Pancreas (tissue), 10 donors: ENCODE data around the gene AKAP10. TPM values are rescaled to one million over a fixed set of nuclear protein-coding genes. Genes with fewer than 3 reads are reported as not detected.

Experiments used
- ATAC-seq, 4 donors: fragments of 200-7000 bp; cut with Tn5 transposase; one replicate each; pipeline versions ENCODE4 v1.8.0 to v1.9.1; 2020; ENCODE audit warnings: mild to moderate bottlenecking in 4 of 4, moderate library complexity in 4 of 4
- DNase-seq, 6 donors: peaks; one replicate each; pipeline ENCODE4 v3.0.0-alpha.2; 2020
- FAIRE-seq: peaks from 2 replicates; lab custom pipeline; 2012; peaks lifted over from hg19 to GRCh38; lab: Jason Lieb, UNC
- H3K27ac ChIP-seq, 4 donors: fragments of 200-600 bp; sonication (generic); 1 replicate in 3 of 4; 2 replicates in 1 of 4; pipeline versions ENCODE4 v1.5.0 to v1.8.0; 2020
- H3K27me3 ChIP-seq, 4 donors: fragments of 200-600 bp; one replicate each; pipeline ENCODE4 v1.8.0; 2021
- H3K36me3 ChIP-seq, 3 donors: fragments of 200-600 bp; sonication (generic) in 1 of 3; one replicate each; pipeline versions ENCODE4 v1.5.0 to v1.8.0; 2020 to 2021
- H3K4me1 ChIP-seq, 3 donors: fragments of 200-600 bp; one replicate each; pipeline ENCODE4 v1.8.0; 2021
- H3K4me3 ChIP-seq, 4 donors: fragments of 200-600 bp; sonication (generic) in 2 of 4; one replicate each; pipeline versions ENCODE4 v1.5.0 to v1.8.0; 2020 to 2021
- H3K9me3 ChIP-seq, 4 donors: fragments of 200-600 bp; one replicate each; pipeline ENCODE4 v1.8.0; 2021
- WGBS, 2 donors: extraction: QIAGEN DNeasy Blood & Tissue Kit; methylation state at CpG; one replicate each; pipeline ENCODE4 v1.1.7; 2013; 5-methylcytosine and 5-hydroxymethylcytosine counted together
- intact Hi-C, 3 donors: fragments of 100-400 bp; cut with DNase I; formaldehyde crosslinking; loops; one replicate each; pipeline versions ENCODE4 v1.11.1 to v1.14.2; 2022
- polyA plus RNA-seq, 2 donors: library from polyadenylated mRNA; stranded (reverse); fragments of 200-250 nt; gene quantifications; one replicate each; pipeline ENCODE4 v1.2.3, GENCODE V29; 2013
- total RNA-seq, 6 donors: library from RNA; stranded (reverse); fragmentation: NEBNext Ultra II Directional in 4 of 6; extraction: Animal tissue kit (Norgen Biotek cat#: 25700) in 4 of 6; gene quantifications; one replicate each; pipeline versions ENCODE4 v1.2.1 to v1.2.4, GENCODE V29; 2021 to 2023
- TF ChIP-seq, protein P1 (sequence below), 4 donors: fragments of 200-600 bp; sonication (generic) in 3 of 4; IDR thresholded peaks; one replicate each; pipeline versions ENCODE4 v1.5.0 to v1.8.0; 2021; ENCODE audit warnings: antibody characterized with exemption in 4 of 4
- donor health status: healthy with polysubstance abuse.
- donor health status: DM: no; HTN: no; CAD: no; lungs with moderate emphysema.
- donor health status: DM: no; HTN: no; CAD: no.
- donor health status: control.
- donor health status: control.
- donor health status: Bipolar disorder and iron deficiency.
- donor health status: DM: yes; HTN: yes; CAD: no.
- donor health status: DM: no; HTN: no; CAD: no.
- donor health status: DM: no; HTN: no; CAD: no.
- donor health status: DM: yes; HTN: yes; CAD: no.

Gene AKAP10
- total and polyA plus RNA-seq, 8 donors = 4.0 to 25.5 (median 11.8) TPM

DNA sequence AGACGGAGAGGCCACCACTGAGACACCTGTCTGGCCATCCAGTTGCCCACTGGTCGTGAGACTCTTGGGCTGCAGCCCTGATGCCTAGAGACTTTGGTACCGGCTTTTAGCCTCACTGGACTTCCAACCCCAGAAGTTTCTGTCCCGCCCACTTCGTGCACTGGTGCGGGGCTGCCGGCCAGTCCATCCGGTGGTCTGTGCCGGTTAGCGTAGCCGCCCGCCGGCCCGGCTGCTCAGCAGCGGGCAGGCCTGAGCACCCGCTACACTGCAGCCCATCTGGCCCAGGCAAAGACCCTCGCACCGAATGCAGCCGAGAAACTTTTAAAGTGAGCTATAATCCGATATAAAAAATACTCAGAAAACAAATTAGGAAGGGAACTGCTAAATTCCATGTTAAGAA is 30.7 kb downstream of the AKAP10 start:
- FAIRE-seq (no peak), DNase-seq (no peak), ATAC-seq (no peak)
- H3K27me3 ChIP-seq = no peaks in the 10 kb centered on the region
- H3K9me3 ChIP-seq = no peaks in the 10 kb centered on the region
- H3K36me3 ChIP-seq = peaks cover 0 to 10% (median 0%) of the 10 kb centered on the region in 3 donors
- H3K4me1 ChIP-seq = peaks cover 0 to 4% (median 0%) of the 10 kb centered on the region in 3 donors
- WGBS, 2 donors = 96 to 98% methylated on average over 19 to 20 of the region's 20 CpGs
- no peak overlapping the region for H3K4me3 ChIP-seq
- TF ChIP-seq, protein P1, sequence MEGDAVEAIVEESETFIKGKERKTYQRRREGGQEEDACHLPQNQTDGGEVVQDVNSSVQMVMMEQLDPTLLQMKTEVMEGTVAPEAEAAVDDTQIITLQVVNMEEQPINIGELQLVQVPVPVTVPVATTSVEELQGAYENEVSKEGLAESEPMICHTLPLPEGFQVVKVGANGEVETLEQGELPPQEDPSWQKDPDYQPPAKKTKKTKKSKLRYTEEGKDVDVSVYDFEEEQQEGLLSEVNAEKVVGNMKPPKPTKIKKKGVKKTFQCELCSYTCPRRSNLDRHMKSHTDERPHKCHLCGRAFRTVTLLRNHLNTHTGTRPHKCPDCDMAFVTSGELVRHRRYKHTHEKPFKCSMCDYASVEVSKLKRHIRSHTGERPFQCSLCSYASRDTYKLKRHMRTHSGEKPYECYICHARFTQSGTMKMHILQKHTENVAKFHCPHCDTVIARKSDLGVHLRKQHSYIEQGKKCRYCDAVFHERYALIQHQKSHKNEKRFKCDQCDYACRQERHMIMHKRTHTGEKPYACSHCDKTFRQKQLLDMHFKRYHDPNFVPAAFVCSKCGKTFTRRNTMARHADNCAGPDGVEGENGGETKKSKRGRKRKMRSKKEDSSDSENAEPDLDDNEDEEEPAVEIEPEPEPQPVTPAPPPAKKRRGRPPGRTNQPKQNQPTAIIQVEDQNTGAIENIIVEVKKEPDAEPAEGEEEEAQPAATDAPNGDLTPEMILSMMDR (IDR thresholded peaks at IDR 0.05) = no peak
- intact Hi-C loops = no loop called here
- no peak overlapping the region for H3K27ac ChIP-seq

DNA sequence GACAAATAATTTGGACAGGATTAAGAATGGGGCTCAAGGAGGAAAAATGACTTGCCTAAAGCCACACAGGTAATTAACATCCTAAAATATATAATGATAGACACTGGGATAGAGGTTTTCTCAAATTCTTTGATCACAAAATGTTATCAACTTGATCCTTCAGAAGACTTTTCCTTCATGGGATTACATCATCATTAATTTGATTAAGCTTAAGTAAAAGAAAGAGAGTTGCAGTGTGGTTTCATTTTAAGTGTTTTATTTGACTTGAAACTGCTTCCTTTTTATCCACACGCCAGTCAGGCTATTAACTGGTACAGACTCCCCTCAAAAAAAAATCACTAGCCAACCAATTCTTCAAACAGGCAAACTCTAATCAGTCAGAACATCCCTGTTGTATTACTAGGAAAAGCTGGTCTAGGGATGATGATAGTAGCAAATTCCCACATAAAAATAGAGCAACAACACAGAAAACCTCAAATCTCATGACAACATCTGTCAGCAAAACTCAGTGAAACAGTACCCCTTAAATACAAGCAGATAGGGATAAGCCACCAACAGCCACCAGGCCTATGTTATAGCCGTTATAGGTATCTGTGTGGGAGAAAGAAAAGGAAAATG is 32.5 kb downstream of the AKAP10 start:
- Histone ChIP-seq H3K9me3 (no peaks in the 10 kb centered on the region), H3K27ac (no peak overlapping the region), H3K27me3 (no peaks in the 10 kb centered on the region), H3K4me3 (no peak overlapping the region), H3K36me3 (peaks cover 0 to 10% (median 0%) of the 10 kb centered on the region in 3 donors), H3K4me1 (peaks cover 0 to 15% (median 0%) of the 10 kb centered on the region in 3 donors)
- no peak for ATAC-seq
- DNase-seq = no peak
- intact Hi-C loops = no loop called here
- TF ChIP-seq, protein P1 (IDR thresholded peaks at IDR 0.05) = no peak
- FAIRE-seq = no peak
- 87 to 94% methylated on average over 2 of the region's 2 CpGs for WGBS, 2 donors

- FAIRE-seq = no peak
- no peak for DNase-seq
- ATAC-seq = no peak
- H3K36me3 ChIP-seq = peaks cover 0 to 10% (median 0%) of the 10 kb centered on the region in 3 donors
- no peaks in the 10 kb centered on the region for H3K27me3 ChIP-seq
- intact Hi-C loops = no loop called here
- H3K4me3 ChIP-seq = no peak overlapping the region
- H3K27ac ChIP-seq = no peak overlapping the region
- no peaks in the 10 kb centered on the region for H3K9me3 ChIP-seq
- H3K4me1 ChIP-seq = peaks cover 0 to 15% (median 0%) of the 10 kb centered on the region in 3 donors
- TF ChIP-seq, protein P1 (IDR thresholded peaks at IDR 0.05) = no peak
These were observed 34.0 kb downstream of the AKAP10 start for GRCh38 chr17:19943599-19943998.

GRCh38 chr17:19943026-19943425 is 34.6 kb downstream of the AKAP10 start:
- FAIRE-seq = no peak

More at GRCh38 chr17:19943026-19943425, 34.6 kb downstream of the AKAP10 start:
- Histone ChIP-seq H3K27me3 (no peaks in the 10 kb centered on the region), H3K4me3 (no peak overlapping the region), H3K9me3 (no peaks in the 10 kb centered on the region), H3K27ac (no peak overlapping the region), H3K4me1 (peaks cover 0 to 15% (median 0%) of the 10 kb centered on the region in 3 donors), H3K36me3 (peaks cover 0 to 10% (median 0%) of the 10 kb centered on the region in 3 donors)
- DNase-seq (no peak), ATAC-seq (no peak)
- WGBS, 2 donors = 96 to 97% methylated on average over 5 of the region's 5 CpGs
- TF ChIP-seq, protein P1 (IDR thresholded peaks at IDR 0.05) = no peak
- intact Hi-C loops = no loop called here
